ENCODE measurements around the gene CHRNE.
"Not testable (repeated sequence)": the region's sequence is repeated elsewhere in the genome, so short reads cannot be mapped to it uniquely, and the experiment has no call there.

The CHRNE gene

DNA sequence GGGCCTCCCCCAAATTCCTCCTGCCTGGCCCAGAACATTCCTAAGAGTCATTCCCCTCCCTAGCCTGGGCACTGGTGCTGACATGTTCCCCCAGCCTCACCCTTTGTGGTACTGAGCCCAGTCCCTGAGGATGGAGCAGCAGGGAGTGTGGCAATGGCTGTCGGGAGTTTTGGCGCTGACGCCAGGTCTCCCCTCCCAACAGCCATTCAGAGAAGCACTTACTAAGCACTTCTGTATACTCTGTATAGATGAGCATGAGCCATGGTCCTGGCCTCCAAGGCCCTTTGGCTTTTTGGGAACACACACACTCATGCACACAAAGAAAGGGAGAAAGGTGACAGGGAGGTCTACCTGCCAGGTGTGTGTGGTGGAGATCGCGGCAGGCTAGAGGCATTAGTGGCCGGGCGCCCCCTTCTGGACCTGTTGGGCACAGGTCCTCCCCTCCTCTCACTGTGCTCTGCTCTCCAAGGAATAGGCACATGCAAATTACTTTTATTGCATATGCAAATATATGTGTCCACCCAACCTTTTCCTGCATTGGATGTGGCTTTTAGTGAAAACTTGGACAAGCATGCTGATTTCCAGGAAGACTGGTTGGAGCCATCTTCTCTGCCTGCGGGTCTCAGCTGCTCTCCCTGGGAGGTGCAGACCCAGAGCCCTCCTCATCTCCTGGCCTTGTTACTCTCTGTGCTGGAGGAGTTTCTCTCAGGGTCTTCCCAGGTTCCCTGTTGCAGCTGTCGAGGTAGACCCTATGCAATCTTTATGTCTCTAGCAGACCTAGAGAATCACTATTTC is 20.9 kb downstream of the CHRNE start:
- DNase-seq = peak in 3 of 4 experiments; percentile 22 to 65 (median 45)

DNA sequence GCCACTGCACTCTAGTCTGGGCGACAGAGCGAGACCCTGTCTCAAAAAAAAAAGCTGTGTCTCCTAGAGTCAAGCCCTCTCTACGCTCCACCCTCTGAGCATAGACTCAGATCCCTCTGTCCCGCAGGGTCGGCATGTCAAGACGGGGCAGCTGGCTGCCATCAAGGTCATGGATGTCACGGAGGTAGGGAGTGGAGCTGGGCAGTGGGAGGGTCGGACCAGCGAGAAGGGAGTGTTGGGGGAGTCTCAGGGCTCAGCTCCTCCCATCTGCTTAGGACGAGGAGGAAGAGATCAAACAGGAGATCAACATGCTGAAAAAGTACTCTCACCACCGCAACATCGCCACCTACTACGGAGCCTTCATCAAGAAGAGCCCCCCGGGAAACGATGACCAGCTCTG is 22.0 kb downstream of the CHRNE start:
- no peak for DNase-seq

- no peak for DNase-seq
Observed at GRCh38 chr17:4879601-4880000, 23.3 kb downstream of the CHRNE start.

DNA sequence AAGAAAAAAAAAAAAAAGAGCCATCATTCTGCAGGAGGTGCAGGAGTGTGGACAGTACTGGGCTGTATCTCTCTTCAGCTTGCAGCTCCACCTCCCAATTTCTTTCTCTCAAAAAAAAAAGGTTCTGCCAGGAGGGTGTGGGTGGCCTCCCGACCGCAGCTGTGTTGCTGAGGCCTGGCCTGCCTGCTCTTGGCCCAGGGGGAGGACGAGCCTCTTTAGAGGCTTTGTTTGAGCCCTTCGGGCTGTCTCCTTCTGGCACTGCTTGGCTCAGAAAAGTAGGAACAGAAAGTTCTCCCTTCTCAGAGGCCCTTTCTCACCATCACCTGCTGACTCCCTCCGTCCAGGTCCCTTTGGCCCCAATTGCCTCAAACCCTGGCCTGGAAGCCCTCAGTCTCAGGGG is 25.8 kb downstream of the CHRNE start:
- DNase-seq = no peak

DNA sequence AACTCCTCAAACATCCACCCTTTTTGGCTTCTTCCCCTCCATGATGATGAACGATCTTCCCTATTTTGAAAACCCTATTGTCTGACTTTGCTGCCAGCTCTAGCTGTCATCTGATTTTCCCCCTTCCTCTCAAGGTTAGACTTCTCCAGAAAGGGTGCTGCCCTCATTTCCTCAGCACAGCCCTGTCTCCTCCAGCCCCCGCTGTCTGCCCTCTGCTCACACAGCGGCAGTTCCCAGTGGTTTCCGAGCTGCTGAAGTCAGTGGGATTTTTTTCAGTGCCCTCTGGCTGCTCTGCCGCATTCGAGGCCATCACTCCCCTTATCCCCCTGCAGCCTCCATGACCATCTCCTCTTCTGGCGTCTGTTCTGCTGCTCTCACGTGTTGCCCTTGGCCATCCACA is 30.1 kb downstream of the CHRNE start:
- DNase-seq = no peak

GRCh38 chr17:4870855-4871254 is 32.0 kb downstream of the CHRNE start:
- DNase-seq = no peak

DNA sequence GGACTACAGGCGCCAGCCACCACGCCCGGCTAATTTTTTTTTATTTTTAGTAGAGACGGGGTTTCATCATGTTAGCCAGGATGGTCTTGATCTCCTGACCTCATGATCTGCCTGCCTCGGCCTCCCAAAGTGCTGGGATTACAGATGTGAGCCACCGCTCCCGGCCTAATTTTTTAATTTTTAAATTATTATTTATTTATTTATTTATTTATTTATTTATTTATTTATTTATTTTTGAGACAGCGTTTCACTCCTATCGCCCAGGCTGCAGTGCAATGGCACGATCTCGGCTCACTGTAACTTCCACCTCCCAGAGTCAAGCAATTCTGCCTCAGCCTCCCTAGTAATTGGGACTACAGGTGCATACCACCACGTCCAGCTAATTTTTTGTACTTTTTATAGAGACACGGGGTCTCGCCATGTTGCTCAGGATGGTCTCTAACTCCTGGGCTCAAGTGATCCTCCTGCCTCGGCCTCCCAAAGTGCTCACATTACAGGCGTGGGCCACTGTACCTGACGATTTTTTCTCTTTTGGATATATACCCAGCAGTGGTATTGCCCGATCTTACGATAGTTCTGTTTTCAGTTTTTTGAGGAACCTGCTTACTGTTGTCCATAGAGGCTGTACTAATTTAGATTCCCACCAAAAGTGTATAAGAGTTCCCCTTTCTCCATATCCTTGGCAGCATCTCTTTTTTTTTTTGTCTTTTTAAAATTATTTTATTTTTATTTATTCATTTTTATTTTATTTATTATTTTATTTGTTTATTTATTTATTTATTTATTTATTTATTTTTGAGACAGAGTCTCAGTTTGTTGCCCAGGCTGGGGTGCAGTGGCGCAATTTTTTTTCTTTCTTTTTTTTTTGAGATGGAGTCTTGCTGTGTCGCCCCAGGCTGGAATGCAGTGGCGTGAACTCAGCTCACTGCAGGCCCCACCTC is 33.6 kb downstream of the CHRNE start:
- DNase-seq = not testable (repeated sequence)

- DNase-seq = not testable (repeated sequence)
Observed at GRCh38 chr17:4867535-4867934, 35.4 kb downstream of the CHRNE start.

DNA sequence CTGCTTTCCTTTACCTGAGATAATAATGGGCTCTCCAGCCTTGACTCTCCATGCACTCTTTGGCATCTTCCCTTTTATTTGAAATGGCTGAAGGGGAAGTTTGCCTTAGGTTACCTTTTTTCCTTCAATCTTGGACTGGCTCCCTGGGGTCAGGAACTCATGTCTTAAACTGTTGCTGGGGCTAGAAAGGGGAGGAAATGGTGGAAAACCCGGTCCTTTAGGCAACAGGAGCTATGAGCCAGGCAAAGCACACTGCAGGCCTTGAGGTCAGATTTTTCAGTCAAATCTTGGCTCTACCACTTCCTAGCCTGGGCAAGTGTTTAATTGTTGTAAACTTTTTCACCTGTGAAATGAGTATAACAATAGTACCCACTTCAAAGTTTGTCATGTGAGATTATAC is 39.6 kb downstream of the CHRNE start:
- no peak for DNase-seq

DNA sequence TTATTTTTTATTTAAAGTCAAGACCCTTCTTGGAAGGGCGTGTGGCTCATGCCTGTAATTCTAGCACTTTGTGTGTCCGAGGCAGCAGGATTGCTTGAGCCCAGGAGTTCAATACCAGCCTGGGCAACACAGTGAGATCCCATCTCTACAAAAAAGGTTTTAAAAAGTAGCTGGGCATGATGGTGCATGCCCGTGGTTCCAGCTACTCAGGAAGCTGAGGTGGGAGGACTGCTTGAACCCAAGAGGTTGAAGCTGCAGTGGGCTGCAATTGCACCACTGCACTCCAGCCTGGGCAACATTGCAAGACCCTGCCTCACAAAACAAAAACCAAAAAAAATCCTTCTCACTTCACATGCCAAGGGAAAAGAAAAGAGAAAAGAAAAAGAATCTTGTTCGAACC is 40.2 kb downstream of the CHRNE start:
- no peak for DNase-seq

DNA sequence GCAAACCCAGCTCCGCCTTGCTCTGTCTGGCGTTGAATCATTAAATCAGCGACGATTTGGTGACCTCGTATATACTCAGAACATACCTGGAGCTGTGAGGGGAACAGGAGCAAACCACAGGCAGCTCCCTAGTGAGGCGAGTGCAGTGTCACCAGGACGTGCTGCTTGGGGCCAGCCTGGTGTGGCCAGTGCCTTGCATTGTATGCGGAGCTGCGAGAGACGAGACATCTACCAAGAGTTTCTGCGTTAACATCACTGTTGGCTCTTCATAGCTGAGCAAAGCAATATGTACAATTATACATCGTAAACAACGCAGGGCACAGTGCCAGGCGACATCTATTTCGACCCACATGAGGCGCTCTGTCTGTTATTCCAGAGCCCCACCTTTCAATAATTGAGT is 41.8 kb downstream of the CHRNE start:
- no peak for DNase-seq

DNA sequence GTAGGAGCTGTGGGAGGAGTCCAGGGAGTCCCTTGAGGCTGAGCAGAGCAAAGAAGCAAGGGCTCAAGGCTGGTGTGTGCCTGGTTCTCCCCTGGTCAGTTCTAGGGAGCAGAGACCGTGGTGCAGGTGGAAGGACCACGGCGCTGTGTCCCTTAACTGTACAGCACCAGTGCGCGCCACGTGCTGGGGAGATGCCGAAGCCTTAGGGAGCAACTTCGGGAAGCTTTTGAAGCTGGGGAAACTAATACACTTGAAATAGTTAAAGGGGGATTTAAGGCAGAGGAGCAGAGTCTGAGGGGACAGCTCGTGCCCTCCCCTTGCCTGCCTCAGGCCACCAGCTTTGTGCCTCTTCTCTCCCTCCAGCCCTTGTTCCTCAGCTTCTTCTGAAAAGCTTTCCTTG is 42.2 kb downstream of the CHRNE start:
- DNase-seq = no peak

- DNase-seq = no peak
Observed at GRCh38 chr17:4859816-4860625, 42.9 kb downstream of the CHRNE start.

DNA sequence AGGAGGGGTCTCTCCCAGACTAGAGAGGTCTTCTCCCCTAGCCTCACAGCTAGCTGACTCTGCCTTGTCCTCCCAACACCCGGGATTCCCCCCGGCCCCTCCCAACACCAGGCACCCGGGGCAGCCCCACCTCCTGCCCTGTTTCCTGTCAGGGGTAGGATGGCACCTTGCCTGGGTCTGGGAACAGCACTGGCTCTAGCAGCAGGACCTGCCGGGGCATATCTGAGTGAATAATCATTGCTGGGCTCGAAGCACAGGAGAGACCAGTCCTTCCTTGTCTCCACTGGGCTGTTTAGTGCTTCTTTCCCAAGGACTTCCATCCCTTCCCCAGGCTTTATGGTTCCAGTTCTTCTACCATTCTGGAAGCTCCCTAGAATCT is 44.0 kb downstream of the CHRNE start:
- no peak for DNase-seq

DNA sequence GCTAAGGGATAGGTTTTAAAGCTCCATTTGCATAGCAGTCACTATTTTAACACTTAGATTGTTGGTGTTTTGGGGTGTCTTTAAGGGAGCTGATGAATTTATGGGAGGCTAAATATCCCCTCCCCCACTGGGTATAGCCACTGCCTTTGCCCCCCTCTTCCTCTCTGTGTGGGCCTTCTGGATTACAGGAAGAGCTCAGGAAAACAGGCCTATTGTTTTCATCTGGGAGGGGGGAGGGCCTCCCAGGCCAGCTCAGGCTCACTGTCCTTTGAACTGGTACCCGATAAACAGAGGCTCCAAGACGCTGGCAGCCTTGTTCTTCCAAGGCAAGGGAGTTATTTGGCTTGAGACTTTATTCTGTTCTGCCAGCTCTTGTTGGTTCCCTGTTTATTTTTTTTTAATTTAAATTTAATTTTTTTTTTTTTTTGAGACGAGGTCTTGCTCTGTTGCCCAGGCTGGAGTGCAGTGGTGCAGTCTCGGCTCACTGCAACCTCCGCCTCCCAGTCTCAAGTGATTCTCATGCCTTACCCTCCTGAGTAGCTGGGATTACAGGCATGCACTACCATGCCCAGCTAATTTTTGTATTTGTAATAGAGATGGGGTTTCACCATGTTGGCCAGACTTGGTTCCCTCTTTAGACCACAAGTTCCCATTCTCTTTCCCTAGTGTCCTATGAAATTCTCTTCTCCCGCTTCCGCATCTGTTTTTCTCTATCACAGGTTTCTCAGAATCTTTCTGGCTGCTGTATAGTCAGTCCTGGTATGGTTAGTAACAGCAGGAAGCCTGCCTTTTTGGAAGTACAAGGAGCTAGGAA is 44.6 kb downstream of the CHRNE start:
- DNase-seq = no peak

GRCh38 chr17:4857347-4857746 is 45.6 kb downstream of the CHRNE start:
- not testable (repeated sequence) for DNase-seq

DNA sequence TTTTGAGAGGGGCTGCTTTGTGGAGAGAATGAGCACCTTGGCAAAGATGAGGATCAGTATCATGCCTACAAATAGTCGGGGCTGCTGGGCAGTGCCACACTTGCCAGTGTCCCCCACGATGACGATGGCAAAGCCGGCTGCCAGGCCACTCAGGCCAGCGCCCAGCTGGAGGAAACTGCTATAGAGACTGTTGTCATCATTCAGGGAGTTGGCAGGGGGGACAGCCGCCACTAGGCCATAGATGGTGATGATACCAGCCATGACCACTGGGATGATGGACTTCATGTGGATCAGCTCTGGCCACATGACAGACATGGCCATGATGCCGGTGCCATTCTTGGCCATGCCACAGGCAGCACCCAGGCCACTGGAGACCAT is 46.0 kb downstream of the CHRNE start:
- no peak for DNase-seq

DNA sequence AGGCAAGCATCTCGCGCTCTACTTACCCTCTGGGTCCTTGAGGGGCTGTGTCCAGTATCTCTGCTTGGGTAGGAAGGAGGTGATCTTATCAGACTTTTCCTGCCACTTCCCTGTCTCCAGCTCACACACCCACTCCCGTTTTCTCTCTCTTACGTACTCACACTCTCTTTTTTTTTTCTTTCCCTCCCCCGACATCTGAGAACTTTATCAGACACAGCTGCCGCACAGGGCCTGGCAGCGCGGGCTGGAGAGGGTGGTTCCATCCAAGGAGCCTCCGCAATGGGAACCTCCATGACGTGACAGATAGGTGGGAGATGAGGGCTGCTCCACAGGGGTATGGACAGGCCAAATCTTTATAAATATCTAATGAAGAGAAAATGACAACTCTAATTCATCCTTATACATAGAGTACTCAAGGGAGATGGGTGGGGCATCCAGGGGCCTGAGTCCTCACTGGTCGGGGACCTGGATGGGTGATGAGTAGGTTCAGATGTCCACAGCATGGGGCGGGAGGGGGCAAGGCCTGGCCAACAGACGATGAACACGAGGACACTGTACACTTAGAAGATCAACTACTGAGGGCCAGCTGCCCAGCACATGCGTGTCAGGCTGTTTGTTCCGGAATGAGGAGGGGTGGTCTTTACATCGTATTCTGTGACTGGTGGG is 46.5 kb downstream of the CHRNE start:
- DNase-seq = no peak

- DNase-seq = no peak
Observed at GRCh38 chr17:4854111-4854681, 48.7 kb downstream of the CHRNE start.

DNA sequence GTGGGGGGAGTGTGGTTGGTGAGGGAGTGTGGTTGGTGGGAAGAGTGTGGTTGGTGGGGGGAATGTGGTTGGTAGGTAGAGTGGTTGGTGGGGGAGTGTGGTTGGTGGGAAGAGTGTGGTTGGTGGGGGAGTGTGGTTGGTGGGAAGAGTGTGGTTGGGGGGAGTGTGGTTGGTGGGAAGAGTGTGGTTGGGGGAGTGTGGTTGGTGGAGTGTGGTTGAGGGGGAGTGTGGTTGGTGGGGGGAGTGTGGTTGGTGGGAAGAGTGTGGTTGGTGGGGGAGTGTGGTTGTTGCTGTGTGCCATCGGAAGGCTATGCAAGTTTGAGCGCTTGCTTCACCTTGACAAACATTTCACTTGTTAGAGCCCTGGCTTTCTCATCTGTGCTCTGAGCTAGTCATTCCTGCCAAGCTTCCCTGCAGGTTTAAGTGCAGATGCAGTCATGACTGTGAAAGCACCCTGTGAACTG is 49.7 kb downstream of the CHRNE start:
- no peak for DNase-seq

GRCh38 chr17:4852567-4853207 is 50.2 kb downstream of the CHRNE start:
- peak in 1 of 4 experiments; percentile 14 for DNase-seq
